ENCODE measurements around the gene AUTS2. TPM values are rescaled to one million over a fixed set of nuclear protein-coding genes. Genes with fewer than 3 reads are reported as not detected.

AUTS2 gene
- polyA plus RNA-seq, 3 donors, result 0.08 to 0.35 TPM; not detected in 1

DNA sequence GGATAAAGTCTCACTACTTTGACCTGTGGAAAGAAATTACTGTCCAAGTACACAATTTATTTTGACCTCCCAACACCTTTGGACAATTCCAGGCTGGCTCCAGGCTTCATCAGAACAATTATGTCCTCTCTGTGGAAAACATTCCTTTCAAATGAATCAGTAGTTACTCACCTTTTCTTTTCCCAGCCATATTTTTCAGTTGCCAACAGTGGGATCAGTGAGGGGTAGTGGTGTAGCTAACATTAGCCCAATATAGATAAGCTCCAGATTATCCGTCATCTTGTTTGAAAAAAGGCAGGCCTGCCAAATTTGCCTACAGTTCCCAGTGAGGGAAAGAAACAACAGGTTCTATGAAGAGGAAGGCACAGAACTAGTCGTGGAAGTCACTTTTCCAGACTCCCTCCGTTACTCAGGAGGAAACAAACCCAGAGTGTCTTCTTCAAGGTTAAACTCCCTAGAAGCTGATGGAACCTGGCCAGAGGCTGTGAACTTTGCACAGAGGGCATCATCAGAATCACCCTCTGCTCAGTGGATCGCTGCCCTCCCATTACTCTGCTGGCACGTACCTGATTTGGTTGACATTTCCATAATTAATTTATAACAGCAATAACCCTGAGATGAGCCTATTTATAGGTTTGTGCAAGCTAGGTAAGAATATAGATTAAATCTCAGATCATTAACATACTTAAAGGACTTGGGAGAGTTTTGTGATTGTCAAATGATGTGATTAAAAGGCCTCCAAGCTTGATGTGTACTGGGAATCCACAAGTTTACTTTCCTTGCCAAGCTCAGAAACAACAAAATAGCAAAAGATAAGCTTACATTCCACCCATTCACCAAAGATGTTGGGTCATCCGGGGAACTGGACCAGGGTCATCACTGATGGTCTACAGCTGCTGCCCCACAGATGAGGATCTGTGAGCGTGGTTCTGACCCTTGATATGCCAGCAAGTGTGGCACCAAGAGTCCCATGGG is 879.0 kb downstream of the AUTS2 start:
- Histone ChIP-seq H3K9ac (ENCODE audit: insufficient read depth, low read length, poor library complexity, severe bottlenecking) (no peak overlapping the region), H3K36me3 (replicated peaks in 1 of 2; ENCODE audit: control insufficient read depth in 1 of 2, insufficient read depth in 2 of 2, low read length in 2 of 2) (no peaks in the 10 kb centered on the region), H2AFZ (ENCODE audit: insufficient read depth, low read depth, low read length, poor library complexity, severe bottlenecking) (no peak overlapping the region), H3K27ac (ENCODE audit: low read depth in 1 of 2, low read length in 2 of 2) (no peak overlapping the region), H3K9me3 (replicated peaks in 1 of 2; ENCODE audit: control insufficient read depth in 1 of 2, insufficient read depth in 1 of 2, low read length in 2 of 2) (no peaks in the 10 kb centered on the region), H3K4me2 (replicated peaks; ENCODE audit: extremely low read depth, low read length, poor library complexity, severe bottlenecking) (no peak overlapping the region), H3K4me3 (replicated peaks in 1 of 3; ENCODE audit: low read depth in 2 of 3, low read length in 3 of 3) (no peak overlapping the region), H3K27me3 (ENCODE audit: control insufficient read depth in 2 of 2, insufficient read depth in 2 of 2, low read length in 2 of 2) (no peaks in the 10 kb centered on the region), H3K79me2 (ENCODE audit: insufficient read depth, low read length) (no peaks in the 10 kb centered on the region), H4K20me1 (ENCODE audit: insufficient read depth, low read length) (no peaks in the 10 kb centered on the region), H3K4me1 (ENCODE audit: control insufficient read depth in 1 of 2, insufficient read depth in 2 of 2, low read length in 2 of 2) (no peaks in the 10 kb centered on the region)
- no peak overlapping the region for H3K27ac Mint-ChIP-seq
- no peaks in the 10 kb centered on the region for H3K27me3 Mint-ChIP-seq (ENCODE audit: low read depth in 3 of 3)
- no peaks in the 10 kb centered on the region for H3K4me1 Mint-ChIP-seq
- intact Hi-C loops (cut with micrococcal nuclease), result no loop called here
- peaks cover 0 to 12% (median 2%) of the 10 kb centered on the region in 7 donors for H3K9me3 Mint-ChIP-seq
- H3K4me3 Mint-ChIP-seq, result no peak overlapping the region
- H3K36me3 Mint-ChIP-seq, result no peaks in the 10 kb centered on the region
- TF ChIP-seq, protein P1, sequence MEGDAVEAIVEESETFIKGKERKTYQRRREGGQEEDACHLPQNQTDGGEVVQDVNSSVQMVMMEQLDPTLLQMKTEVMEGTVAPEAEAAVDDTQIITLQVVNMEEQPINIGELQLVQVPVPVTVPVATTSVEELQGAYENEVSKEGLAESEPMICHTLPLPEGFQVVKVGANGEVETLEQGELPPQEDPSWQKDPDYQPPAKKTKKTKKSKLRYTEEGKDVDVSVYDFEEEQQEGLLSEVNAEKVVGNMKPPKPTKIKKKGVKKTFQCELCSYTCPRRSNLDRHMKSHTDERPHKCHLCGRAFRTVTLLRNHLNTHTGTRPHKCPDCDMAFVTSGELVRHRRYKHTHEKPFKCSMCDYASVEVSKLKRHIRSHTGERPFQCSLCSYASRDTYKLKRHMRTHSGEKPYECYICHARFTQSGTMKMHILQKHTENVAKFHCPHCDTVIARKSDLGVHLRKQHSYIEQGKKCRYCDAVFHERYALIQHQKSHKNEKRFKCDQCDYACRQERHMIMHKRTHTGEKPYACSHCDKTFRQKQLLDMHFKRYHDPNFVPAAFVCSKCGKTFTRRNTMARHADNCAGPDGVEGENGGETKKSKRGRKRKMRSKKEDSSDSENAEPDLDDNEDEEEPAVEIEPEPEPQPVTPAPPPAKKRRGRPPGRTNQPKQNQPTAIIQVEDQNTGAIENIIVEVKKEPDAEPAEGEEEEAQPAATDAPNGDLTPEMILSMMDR (IDR thresholded peaks at IDR 0.05), result no peak
- DNase-seq, result no peak
- 88% methylated on average over 2 of the region's 7 CpGs for WGBS (ENCODE audit: insufficient coverage)

DNA sequence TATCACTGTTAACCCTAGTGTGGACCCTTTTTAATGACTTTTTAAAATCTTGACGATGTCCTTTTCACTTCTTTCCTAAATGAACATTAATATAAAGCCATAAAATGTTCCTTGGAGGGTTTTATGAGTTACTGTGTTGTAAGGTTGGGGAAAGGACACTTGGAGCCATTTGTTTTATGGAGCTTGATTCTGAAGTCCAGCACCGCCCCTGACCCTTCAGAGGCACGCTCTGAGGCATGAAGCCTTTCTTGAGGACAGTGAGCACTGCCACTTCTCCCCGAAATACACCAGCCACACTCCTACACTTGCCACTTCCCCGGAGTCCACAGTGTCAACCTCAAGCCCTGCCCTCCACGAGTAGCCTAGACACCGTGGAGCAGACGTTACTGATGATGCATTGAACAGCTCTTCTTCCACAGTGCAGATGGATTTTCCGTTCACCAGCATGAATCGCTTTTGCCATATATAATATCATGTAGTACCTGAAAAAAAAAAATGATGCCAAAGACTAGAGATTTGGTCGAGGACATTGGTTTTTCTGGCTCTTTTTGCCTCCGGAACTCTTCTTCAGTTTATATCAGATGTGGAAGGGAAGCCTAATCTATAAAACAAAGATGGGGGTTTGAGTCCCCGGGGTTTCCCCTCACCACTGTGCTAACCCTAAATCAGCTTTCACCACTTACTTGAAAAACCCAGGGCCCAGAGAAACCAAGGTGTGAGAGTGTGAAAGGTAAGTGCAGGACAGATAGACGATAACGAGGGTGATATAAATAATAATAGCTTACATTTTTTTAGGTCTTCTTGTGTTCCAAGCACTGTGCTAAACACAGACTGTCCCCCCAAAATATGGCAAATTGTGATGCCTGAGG is 881.1 kb downstream of the AUTS2 start:
- DNase-seq, result no peak
- H3K27ac ChIP-seq (ENCODE audit: low read depth in 1 of 2, low read length in 2 of 2), result no peak overlapping the region
- no peak overlapping the region for H2AFZ ChIP-seq (ENCODE audit: insufficient read depth, low read depth, low read length, poor library complexity, severe bottlenecking)
- H3K27me3 Mint-ChIP-seq (ENCODE audit: low read depth in 3 of 3), result no peaks in the 10 kb centered on the region
- H3K27me3 ChIP-seq (ENCODE audit: control insufficient read depth in 2 of 2, insufficient read depth in 2 of 2, low read length in 2 of 2), result no peaks in the 10 kb centered on the region
- no peaks in the 10 kb centered on the region for H3K79me2 ChIP-seq (ENCODE audit: insufficient read depth, low read length)
- peaks cover 0 to 6% of the 10 kb centered on the region in 2 donors for H3K9me3 ChIP-seq (replicated peaks in 1 of 2; ENCODE audit: control insufficient read depth in 1 of 2, insufficient read depth in 1 of 2, low read length in 2 of 2)
- no peaks in the 10 kb centered on the region for H3K4me1 ChIP-seq (ENCODE audit: control insufficient read depth in 1 of 2, insufficient read depth in 2 of 2, low read length in 2 of 2)
- no peak overlapping the region for H3K9ac ChIP-seq (ENCODE audit: insufficient read depth, low read length, poor library complexity, severe bottlenecking)
- no peak overlapping the region for H3K4me2 ChIP-seq (replicated peaks; ENCODE audit: extremely low read depth, low read length, poor library complexity, severe bottlenecking)
- H3K4me3 ChIP-seq (replicated peaks in 1 of 3; ENCODE audit: low read depth in 2 of 3, low read length in 3 of 3), result no peak overlapping the region
- WGBS (ENCODE audit: insufficient coverage), result 87% methylated on average over 3 of the region's 15 CpGs
- TF ChIP-seq, protein P1 (IDR thresholded peaks at IDR 0.05), result no peak
- no peak overlapping the region for H3K27ac Mint-ChIP-seq
- H4K20me1 ChIP-seq (ENCODE audit: insufficient read depth, low read length), result no peaks in the 10 kb centered on the region
- no peaks in the 10 kb centered on the region for H3K4me1 Mint-ChIP-seq
- H3K9me3 Mint-ChIP-seq, result peaks cover 2 to 12% (median 6%) of the 10 kb centered on the region in 7 donors
- no peaks in the 10 kb centered on the region for H3K36me3 ChIP-seq (replicated peaks in 1 of 2; ENCODE audit: control insufficient read depth in 1 of 2, insufficient read depth in 2 of 2, low read length in 2 of 2)
- H3K36me3 Mint-ChIP-seq, result no peaks in the 10 kb centered on the region
- no peak overlapping the region for H3K4me3 Mint-ChIP-seq
- intact Hi-C loops (cut with micrococcal nuclease), result no loop called here

Measured in CD14-positive monocyte (primary cell).